Globus pallidus (tissue), 1 donor: Measurements from ENCODE around the gene CEP41.

ENCODE experiments used
- DNase-seq: peaks from one replicate; pipeline ENCODE4 v3.0.0-alpha.2; 2015; ENCODE audit warnings: low spot score

Gene CEP41, protein sequence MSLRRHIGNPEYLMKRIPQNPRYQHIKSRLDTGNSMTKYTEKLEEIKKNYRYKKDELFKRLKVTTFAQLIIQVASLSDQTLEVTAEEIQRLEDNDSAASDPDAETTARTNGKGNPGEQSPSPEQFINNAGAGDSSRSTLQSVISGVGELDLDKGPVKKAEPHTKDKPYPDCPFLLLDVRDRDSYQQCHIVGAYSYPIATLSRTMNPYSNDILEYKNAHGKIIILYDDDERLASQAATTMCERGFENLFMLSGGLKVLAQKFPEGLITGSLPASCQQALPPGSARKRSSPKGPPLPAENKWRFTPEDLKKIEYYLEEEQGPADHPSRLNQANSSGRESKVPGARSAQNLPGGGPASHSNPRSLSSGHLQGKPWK

GRCh38 chr7:130440527-130441365 lies at the start of gene CEP41:
Gene CEP41 (minus strand): TSS chr7:130441016. CDS start chr7:130440966, 50 bp downstream.
- DNase-seq, result peak; percentile 99

DNA sequence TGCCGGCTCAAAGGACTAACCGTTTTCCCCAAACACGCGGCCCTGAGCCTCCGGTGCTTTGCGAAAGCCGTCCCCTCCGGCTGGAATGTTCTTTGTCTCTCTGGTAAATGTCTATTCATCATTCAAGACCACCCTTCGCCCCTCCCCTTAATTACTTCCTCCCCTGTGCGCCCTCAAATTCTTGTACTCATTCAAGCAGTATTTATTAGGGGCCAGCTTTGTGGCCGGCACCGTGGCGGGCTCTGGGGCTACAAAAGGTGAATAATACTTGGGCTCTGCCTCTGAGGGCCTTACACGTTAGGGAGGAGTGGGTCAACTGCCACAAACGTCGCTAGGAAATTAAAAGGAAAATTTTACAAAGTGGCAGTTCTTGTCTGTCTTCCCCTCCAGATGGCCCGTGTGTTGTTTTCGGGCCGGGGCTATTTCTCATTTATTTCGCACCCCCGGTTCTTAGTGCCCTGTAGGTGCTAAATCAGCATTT lies 49.5 kb upstream of the CEP41 start:
- no peak for DNase-seq

DNA sequence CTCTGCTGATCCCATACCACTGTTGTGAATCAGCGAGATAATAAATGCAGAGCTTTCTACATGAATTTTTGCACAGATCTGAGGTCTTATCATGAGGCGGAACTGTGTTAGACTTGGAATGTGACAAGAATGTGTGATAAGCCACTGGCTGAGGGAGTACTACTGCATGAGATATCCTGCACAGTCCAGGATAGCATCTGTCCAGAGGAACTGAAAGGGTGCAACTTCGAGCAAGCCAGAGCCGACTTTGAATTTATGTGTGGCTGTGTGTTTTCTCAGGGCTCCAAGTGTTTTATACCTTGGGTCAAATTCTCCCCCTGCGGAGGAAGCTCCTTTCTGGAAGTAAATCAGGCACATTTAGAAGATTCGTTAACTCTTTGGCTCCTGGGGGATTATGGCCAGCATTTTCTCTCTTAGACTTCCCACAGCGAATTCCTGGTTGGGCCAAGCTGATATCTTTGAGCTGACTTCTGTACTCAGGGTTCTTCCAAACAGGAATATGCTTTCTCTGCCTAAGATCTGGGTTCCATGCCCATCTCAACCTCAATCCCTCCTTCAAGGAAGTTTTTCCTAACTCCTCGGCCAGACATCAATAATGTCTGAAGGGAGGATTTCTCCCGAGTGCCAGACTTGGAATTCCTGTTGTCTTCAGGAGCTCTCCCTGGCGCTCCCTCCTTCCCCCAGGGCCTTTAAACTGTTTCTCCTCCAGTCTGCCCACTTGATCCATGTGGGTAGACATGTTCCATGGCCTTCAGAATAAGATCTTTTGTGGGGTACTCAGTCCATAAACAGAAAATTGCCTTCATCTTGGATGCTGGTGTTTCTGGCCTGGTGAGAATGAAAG lies 48.5 kb upstream of the CEP41 start:
- peak; percentile 21 for DNase-seq

DNA sequence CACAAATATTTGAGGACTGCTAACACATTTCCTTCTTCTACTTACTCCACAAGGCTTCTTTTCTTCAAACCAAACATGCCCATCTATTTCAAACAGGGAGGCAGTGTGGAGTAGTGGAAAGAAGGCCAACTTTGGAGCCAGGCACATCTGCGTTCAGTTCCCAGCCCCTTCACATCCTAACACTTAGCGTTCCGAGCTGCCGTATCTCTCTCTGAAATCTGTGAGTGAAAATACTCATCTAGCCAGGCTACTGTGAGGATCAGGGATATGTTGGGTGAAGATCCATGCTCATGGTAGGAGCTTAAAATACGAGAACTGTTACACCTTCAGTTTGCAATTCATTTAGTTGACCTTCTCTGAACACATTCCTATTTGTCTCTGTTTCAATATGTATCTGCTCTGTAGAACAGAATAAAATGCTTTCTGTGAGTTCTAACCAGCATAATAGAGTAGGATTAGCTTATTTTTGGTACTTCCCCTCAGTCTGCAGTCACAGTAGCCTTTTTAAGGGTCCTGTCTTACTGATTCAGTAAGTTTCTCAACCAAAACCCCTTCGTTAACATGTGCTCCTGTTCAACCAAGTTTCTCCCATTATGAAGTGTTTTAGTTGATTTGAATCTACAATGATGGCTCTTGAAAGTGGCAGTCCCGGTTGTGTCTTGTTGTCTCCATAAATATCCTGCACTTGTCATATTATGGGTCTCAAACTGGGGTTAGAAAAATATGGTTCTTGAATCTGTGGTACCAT lies 47.8 kb upstream of the CEP41 start:
- DNase-seq, result peak; percentile 22

DNA sequence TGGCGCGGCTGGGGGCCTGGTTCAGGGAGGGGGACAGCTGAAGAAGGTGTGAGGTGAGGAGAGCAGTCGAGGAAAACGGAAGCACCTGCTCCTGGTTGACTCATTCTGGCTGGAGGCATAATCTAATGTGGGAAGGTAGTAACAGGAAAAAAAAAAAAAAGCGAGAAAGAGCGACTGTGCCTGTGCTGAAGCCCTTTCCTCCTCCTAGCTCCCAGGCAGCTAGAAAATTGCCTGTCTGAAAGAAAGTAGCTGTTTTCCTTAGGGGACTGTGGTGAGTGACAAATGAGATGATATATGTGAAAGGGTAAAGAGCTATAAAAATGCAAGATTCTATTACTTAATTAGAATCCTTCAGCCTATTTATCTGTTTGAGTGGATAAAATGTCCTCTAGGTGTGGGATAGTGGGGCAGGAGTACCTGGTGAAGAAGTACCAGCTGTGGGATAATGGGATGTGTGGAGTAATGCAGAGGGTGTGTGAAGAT lies 46.2 kb upstream of the CEP41 start:
- DNase-seq, result no peak

- peak; percentile 30 for DNase-seq
Observed at GRCh38 chr7:130486114-130486953, 45.5 kb upstream of the CEP41 start.

- DNase-seq, result no peak
Observed at GRCh38 chr7:130485734-130486113, 44.9 kb upstream of the CEP41 start.

GRCh38 chr7:130483031-130483430 lies 42.2 kb upstream of the CEP41 start:
- DNase-seq, result no peak

- DNase-seq, result no peak
Observed at GRCh38 chr7:130481898-130482297, 41.1 kb upstream of the CEP41 start.

- no peak for DNase-seq
Observed at GRCh38 chr7:130479716-130480400, 39.0 kb upstream of the CEP41 start.

DNA sequence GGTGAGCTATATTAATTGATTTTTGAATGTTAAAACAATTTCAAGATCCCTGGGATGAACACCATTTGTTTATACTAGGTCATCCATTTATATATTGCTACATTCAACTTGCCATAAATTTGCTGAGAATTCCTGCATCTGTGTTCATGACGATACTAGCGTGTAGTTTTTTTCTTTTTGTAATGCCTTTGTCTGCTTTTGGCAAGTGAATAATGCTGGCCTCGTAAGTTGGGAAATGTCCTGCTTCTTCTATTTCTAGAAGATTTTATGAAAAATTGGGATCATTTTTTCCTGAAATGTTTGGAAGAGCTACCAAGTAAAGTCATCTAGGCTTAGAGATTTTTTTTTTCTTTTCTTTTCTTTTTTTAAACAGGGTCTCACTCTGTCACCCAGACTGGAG lies 38.2 kb upstream of the CEP41 start:
- DNase-seq, result no peak

- DNase-seq, result no peak
Observed at GRCh38 chr7:130476297-130477150, 35.7 kb upstream of the CEP41 start.

- no peak for DNase-seq
Observed at GRCh38 chr7:130475776-130476175, 35.0 kb upstream of the CEP41 start.

- no peak for DNase-seq
Observed at GRCh38 chr7:130473876-130474275, 33.1 kb upstream of the CEP41 start.

GRCh38 chr7:130473289-130473688 lies 32.5 kb upstream of the CEP41 start:
- peak; percentile 42 for DNase-seq

GRCh38 chr7:130471974-130472373 lies 31.2 kb upstream of the CEP41 start:
- DNase-seq, result no peak

GRCh38 chr7:130468612-130469011 lies 27.8 kb upstream of the CEP41 start:
- no peak for DNase-seq

DNA sequence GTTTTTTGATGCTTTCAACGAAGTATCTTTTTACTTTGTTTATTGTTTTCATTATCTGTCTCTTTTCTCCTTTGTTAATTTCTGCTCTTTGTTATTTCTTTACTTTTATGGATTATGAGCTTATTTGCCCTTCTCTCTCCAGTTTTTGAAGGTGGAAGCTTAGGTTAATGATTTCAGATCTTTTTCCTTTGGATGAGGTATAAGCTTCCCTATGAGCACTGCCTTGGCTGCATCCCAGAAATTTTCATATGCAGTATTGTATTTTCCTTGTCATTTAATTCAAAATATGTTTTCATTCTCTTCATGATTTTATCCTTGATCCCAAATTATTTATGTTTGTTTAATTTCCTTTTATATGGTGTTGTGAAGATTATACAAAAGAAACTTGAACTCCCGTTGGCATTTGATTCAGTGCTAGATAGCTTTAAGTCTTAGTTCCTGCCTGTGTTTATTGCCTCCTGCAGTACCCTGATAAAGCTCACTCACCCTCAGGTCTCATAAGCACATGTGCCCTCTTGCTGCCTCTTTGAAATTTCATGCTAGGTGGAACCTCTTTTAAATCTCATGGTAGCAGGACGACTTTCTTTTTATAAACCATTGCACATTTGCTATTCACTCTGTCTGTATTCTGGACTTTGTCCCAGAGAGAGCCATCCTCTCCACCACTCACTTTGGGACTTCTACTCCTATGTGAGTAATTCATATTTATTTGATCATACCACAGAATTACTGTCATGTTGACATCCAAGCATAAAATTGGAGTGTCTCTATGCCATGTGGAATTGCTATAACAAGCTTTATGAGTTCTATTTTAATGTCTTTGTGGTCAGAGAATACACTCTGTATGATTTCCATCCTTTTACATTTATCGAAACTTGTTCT lies 23.0 kb upstream of the CEP41 start:
- no peak for DNase-seq
